HG03521 (cell line): ENCODE results near the gene CDKN2B.
A peak's percentile ranks its signal among the peaks of the same experiment; 100 is the strongest.

Source experiments
- ATAC-seq: cut with Tn5 transposase; IDR thresholded peaks from one replicate; pipeline ENCODE4 v1.9.1; 2021; ENCODE audit warnings: mild to moderate bottlenecking, moderate library complexity; ENCODE audit not compliant: unreplicated experiment

CDKN2B gene

GRCh38 chr9:21995006-21995665 is 14.0 kb downstream of the CDKN2B start:
- ATAC-seq = peak; percentile 84

- peak; percentile 35 for ATAC-seq
Observed at GRCh38 chr9:21994556-21995005, 14.5 kb downstream of the CDKN2B start, which contains the start of gene CDKN2B-AS1. CDKN2B-AS1 (plus strand) TSS chr9:21994791.

- peak; percentile 36 for ATAC-seq
Observed at GRCh38 chr9:21993893-21994555, 15.1 kb downstream of the CDKN2B start, which contains the start of gene CDKN2A. CDKN2A (minus strand) TSS chr9:21994392.

GRCh38 chr9:21993007-21993406 is 16.1 kb downstream of the CDKN2B start:
- ATAC-seq = no peak

- ATAC-seq = no peak
Observed at GRCh38 chr9:21991072-21991959, 17.8 kb downstream of the CDKN2B start.

- no peak for ATAC-seq
Observed at GRCh38 chr9:21989440-21990189, 19.5 kb downstream of the CDKN2B start.

- no peak for ATAC-seq
Observed at GRCh38 chr9:21988056-21988990, 20.8 kb downstream of the CDKN2B start.

- peak; percentile 41 for ATAC-seq
Observed at GRCh38 chr9:21985964-21986667, 23.0 kb downstream of the CDKN2B start.

- ATAC-seq = no peak
Observed at GRCh38 chr9:21984101-21984500, 25.0 kb downstream of the CDKN2B start.

- no peak for ATAC-seq
Observed at GRCh38 chr9:21983561-21983935, 25.6 kb downstream of the CDKN2B start.

- ATAC-seq = no peak
Observed at GRCh38 chr9:21982861-21983560, 26.1 kb downstream of the CDKN2B start.

GRCh38 chr9:21982391-21982790 is 26.7 kb downstream of the CDKN2B start:
- ATAC-seq = no peak

- ATAC-seq = no peak
Observed at GRCh38 chr9:21976334-21976875, 32.7 kb downstream of the CDKN2B start.

GRCh38 chr9:21974722-21975409 is 34.2 kb downstream of the CDKN2B start:
- peak; percentile 63 for ATAC-seq

- ATAC-seq = no peak
Observed at GRCh38 chr9:21974343-21974721, 34.8 kb downstream of the CDKN2B start.

GRCh38 chr9:21972361-21972760 is 36.7 kb downstream of the CDKN2B start:
- no peak for ATAC-seq

GRCh38 chr9:21970800-21971640 is 38.1 kb downstream of the CDKN2B start:
- ATAC-seq = no peak
